NB4 (cell line): ENCODE results near the gene ARID1B.

Experiments used
- DNase-seq: peaks from one replicate; pipeline ENCODE4 v3.0.0; 2010; ENCODE audit warnings: low read depth
- H3K4me3 ChIP-seq: one replicate; pipeline ENCODE4 v1.5.1; 2011; ENCODE audit warnings: mild to moderate bottlenecking, low read depth, low read length, moderate library complexity
- MYC ChIP-seq: IDR thresholded peaks from 2 replicates; pipeline ENCODE4 v1.6.1; 2011; ENCODE audit warnings: low read depth, low read length
- POLR2A ChIP-seq: IDR thresholded peaks from 2 replicates; pipeline ENCODE4 v1.6.1; 2011; ENCODE audit warnings: mild to moderate bottlenecking; ENCODE audit not compliant: insufficient read length; ENCODE audit errors: extremely low read depth
- TF ChIP-seq, protein P1 (sequence below): IDR thresholded peaks from 2 replicates; pipeline ENCODE4 v1.6.1; 2011; ENCODE audit warnings: low read depth, low read length
- TF ChIP-seq, protein P2 (sequence below): IDR thresholded peaks from one replicate; pipeline ENCODE4 v1.5.1; 2012; ENCODE audit warnings: low read depth, low read length

Gene ARID1B

DNA sequence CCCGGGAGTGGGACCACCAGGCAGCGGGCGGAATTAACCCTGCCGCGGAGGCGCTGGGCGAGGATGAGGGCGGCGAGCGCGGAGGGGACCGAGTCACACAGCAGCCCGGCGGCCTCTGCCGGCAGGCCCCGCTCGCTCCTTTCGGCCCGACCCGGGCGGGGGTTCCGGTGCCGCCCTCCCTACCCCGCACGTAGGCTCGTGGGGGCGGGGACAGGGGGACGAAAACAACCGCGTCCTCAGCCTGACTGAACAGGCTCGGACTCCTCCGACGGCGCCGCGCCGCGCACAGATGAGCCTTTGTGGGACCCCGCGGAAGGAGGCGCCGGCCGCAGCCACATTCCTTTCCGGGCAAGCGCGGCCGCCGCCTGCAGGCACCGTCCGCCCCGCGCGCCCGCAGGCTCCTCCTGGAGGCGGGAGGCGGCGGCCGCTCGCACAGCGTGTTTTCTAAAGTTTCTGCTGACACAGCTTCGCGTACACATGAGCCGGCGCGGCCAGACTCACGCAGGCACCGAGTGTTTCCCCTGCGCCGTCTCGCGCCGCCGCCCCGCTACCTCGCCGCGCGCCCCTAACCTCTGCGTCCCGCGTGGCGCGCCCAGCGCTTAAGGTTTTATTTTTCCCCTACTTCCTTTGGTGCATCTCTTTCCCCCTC is 244.3 kb downstream of the ARID1B start:
- peak overlapping the region; percentile 82 for H3K4me3 ChIP-seq
- TF ChIP-seq, protein P1, sequence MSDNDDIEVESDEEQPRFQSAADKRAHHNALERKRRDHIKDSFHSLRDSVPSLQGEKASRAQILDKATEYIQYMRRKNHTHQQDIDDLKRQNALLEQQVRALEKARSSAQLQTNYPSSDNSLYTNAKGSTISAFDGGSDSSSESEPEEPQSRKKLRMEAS: peak; percentile 48
- peak; percentile 79 for TF ChIP-seq MYC
- peak; percentile 81 for TF ChIP-seq POLR2A
- TF ChIP-seq, protein P2, sequence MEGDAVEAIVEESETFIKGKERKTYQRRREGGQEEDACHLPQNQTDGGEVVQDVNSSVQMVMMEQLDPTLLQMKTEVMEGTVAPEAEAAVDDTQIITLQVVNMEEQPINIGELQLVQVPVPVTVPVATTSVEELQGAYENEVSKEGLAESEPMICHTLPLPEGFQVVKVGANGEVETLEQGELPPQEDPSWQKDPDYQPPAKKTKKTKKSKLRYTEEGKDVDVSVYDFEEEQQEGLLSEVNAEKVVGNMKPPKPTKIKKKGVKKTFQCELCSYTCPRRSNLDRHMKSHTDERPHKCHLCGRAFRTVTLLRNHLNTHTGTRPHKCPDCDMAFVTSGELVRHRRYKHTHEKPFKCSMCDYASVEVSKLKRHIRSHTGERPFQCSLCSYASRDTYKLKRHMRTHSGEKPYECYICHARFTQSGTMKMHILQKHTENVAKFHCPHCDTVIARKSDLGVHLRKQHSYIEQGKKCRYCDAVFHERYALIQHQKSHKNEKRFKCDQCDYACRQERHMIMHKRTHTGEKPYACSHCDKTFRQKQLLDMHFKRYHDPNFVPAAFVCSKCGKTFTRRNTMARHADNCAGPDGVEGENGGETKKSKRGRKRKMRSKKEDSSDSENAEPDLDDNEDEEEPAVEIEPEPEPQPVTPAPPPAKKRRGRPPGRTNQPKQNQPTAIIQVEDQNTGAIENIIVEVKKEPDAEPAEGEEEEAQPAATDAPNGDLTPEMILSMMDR: no peak
- DNase-seq: peak; percentile 95

DNA sequence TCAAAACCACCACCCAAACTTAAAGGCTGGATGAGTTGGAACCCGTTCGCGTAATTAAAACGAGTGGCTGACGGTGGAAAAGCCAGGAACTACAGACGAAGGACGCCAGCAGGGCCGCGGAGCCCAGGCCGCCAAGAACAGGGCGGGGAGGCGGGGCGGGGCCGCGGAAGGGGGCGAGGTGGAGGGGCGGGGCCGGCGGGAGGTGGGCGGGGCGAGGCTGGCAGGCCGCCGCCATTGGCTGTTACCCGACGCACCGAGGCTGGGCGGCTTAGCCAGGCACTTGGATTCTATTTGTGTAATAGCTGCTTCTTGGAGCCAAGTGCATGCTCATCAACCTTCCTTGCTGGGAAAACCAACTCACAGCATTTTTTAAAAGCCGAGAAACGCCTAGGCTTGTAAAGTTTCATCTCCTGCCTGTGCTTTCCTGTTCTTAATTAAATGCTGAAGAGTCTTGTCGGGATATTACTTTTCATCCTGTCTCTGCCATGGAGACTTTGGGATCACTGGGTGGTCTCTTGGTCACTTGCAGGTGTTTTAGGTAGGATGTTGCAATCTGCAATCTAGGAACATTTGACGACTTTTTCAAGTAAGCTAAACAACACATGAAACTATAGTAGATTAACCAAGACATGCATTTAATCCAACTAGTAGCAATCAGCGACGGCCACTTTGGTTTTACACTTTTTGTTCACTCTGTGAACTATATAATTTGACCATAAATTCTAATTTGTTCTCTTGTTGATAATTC is 245.0 kb downstream of the ARID1B start:
- peak overlapping the region; percentile 82 for H3K4me3 ChIP-seq
- TF ChIP-seq, protein P2: no peak
- TF ChIP-seq MYC (no peak), POLR2A (peak; percentile 57)
- TF ChIP-seq, protein P1: no peak
- DNase-seq: peak; percentile 90

DNA sequence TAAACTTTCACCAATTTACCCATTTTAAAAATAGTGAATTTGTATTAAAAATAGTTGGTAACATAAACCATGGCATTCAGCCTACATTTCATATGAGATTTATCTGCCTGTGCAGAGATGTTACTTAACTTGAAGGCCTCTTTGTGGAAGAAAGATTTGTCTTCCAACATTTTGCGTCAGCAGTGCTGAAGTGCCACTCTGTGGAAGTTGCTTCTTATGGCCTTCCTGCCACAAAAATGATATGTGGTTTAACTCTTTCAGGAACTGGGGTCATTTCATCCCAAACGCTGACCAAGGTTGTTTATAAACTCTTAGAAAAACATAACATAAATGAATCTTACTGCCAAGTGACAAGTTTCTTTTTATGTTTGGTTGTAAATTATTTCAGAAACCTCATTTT is 246.8 kb downstream of the ARID1B start:
- peak; percentile 23 for DNase-seq
- no peak overlapping the region for H3K4me3 ChIP-seq
- TF ChIP-seq MYC (no peak), POLR2A (no peak)
- TF ChIP-seq, protein P1: no peak
- TF ChIP-seq, protein P2: no peak

DNA sequence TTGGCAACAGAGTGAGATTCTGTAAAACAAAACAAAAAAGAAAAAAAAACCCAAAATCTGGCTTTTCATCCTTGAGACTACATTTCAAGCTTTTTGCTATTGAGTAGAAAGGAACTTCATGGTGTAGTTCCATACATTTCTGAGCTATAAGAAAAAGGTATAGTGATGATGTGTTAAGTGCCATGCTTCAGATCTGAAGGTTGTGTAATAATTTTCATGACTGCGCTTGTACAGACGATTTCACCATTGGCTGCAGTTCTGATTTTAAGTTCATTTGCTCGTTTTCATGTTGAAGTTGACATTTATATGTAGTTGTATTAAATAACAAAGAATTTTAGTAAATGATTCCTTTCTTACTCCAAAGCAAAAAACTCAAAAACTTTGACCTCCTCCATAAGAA is 247.6 kb downstream of the ARID1B start:
- DNase-seq: no peak
- no peak overlapping the region for H3K4me3 ChIP-seq
- TF ChIP-seq, protein P2: no peak

DNA sequence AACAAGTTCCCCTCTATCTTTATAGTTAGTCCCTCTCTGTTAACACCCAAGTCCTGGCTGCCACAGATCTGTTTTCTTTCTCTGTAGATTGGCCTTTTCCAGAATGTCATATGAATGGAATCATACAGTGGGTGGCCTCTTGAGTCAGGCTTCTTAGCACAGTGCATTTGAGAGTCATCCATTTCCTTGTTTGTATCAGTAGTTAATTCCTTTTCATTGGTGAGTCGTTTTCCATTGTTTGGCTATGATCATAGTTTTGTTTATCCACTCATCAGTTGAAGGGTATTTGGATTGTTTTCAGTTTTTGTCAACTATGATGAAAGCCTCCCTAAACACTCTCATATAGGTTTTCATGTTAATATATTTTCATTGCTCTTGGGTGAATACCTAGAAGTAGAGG is 248.3 kb downstream of the ARID1B start:
- H3K4me3 ChIP-seq: no peak overlapping the region
- no peak for DNase-seq
- TF ChIP-seq, protein P1: no peak
- TF ChIP-seq, protein P2: no peak
- TF ChIP-seq MYC (no peak), POLR2A (no peak)
